Measurements from ENCODE around the gene TYW1B.
"Not testable (repeated sequence)": the region's sequence is repeated elsewhere in the genome, so short reads cannot be mapped to it uniquely, and the experiment has no call there.

TYW1B gene

GRCh38 chr7:72790048-72790697, 37.8 kb downstream of the TYW1B start:
- H3K27me3 ChIP-seq (replicated peaks; ENCODE audit: control insufficient read depth, insufficient read depth, low read length, poor library complexity, severe bottlenecking); H3K9me3 ChIP-seq (ENCODE audit: control insufficient read depth, low read length); H3K4me1 ChIP-seq (ENCODE audit: control insufficient read depth, insufficient read depth, low read length, poor library complexity, severe bottlenecking); H3K27ac ChIP-seq (ENCODE audit: insufficient read depth, low read length, poor library complexity, severe bottlenecking); DNase-seq; H3K36me3 ChIP-seq (ENCODE audit: control insufficient read depth, insufficient read depth, low read length); H3K4me3 ChIP-seq (ENCODE audit: insufficient read depth, low read depth, low read length, poor library complexity, severe bottlenecking): not testable (repeated sequence)

GRCh38 chr7:72785166-72785955, 42.6 kb downstream of the TYW1B start:
- Histone ChIP-seq H3K36me3 (ENCODE audit: control insufficient read depth, insufficient read depth, low read length) (no peaks in the 10 kb centered on the region), H3K4me1 (ENCODE audit: control insufficient read depth, insufficient read depth, low read length, poor library complexity, severe bottlenecking) (no peaks in the 10 kb centered on the region), H3K4me3 (ENCODE audit: insufficient read depth, low read depth, low read length, poor library complexity, severe bottlenecking) (no peak overlapping the region), H3K27me3 (replicated peaks; ENCODE audit: control insufficient read depth, insufficient read depth, low read length, poor library complexity, severe bottlenecking) (no peaks in the 10 kb centered on the region), H3K9me3 (ENCODE audit: control insufficient read depth, low read length) (no peaks in the 10 kb centered on the region), H3K27ac (ENCODE audit: insufficient read depth, low read length, poor library complexity, severe bottlenecking) (no peak overlapping the region)
- no peak for DNase-seq

DNA sequence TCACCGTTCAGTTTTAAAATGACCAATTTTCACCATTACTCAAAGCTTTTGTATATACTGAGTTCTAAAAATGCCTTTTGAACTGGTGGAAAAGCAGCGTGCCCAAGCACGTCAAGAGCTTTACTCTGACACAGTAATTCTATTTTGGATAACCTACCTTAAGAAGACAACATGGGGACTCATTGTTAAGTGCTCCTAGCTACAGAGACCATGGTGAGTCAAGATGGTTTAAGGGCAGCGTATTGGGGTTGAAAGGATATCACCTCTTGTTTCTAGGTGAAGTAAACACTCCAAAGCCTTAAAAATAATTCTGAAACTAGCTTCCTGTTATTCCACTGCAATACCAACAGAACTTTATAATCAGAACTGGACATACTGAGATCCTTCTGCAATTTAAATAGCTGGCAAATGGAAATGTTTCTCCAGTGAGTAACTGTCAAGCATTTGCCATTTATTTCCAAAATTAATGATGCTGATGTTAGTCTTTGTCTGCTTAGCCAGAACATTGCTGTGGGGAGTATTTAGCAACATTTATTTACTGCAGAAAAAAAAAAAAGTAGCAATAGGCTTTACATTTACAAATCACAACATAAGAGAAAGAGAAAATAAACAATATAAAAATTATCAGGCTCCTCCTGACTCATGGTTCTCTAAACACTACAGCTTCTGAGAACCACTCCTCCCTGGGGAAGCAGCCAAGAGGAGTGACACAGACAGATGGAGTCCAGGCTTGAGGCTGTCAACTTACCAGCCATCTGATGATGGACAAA, 44.2 kb downstream of the TYW1B start:
- not testable (repeated sequence) for DNase-seq; H3K4me3 ChIP-seq (ENCODE audit: insufficient read depth, low read depth, low read length, poor library complexity, severe bottlenecking); H3K27ac ChIP-seq (ENCODE audit: insufficient read depth, low read length, poor library complexity, severe bottlenecking); H3K9me3 ChIP-seq (ENCODE audit: control insufficient read depth, low read length); H3K36me3 ChIP-seq (ENCODE audit: control insufficient read depth, insufficient read depth, low read length); H3K27me3 ChIP-seq (replicated peaks; ENCODE audit: control insufficient read depth, insufficient read depth, low read length, poor library complexity, severe bottlenecking); H3K4me1 ChIP-seq (ENCODE audit: control insufficient read depth, insufficient read depth, low read length, poor library complexity, severe bottlenecking)

GRCh38 chr7:72781631-72782030, 46.4 kb downstream of the TYW1B start:
- Histone ChIP-seq H3K27ac (ENCODE audit: insufficient read depth, low read length, poor library complexity, severe bottlenecking) (no peak overlapping the region), H3K27me3 (replicated peaks; ENCODE audit: control insufficient read depth, insufficient read depth, low read length, poor library complexity, severe bottlenecking) (no peaks in the 10 kb centered on the region), H3K4me1 (ENCODE audit: control insufficient read depth, insufficient read depth, low read length, poor library complexity, severe bottlenecking) (no peaks in the 10 kb centered on the region), H3K9me3 (ENCODE audit: control insufficient read depth, low read length) (no peaks in the 10 kb centered on the region), H3K4me3 (ENCODE audit: insufficient read depth, low read depth, low read length, poor library complexity, severe bottlenecking) (no peak overlapping the region), H3K36me3 (ENCODE audit: control insufficient read depth, insufficient read depth, low read length) (no peaks in the 10 kb centered on the region)
- no peak for DNase-seq

GRCh38 chr7:72781161-72781560, 46.8 kb downstream of the TYW1B start:
- Histone ChIP-seq H3K27me3 (replicated peaks; ENCODE audit: control insufficient read depth, insufficient read depth, low read length, poor library complexity, severe bottlenecking) (no peaks in the 10 kb centered on the region), H3K27ac (ENCODE audit: insufficient read depth, low read length, poor library complexity, severe bottlenecking) (no peak overlapping the region), H3K4me1 (ENCODE audit: control insufficient read depth, insufficient read depth, low read length, poor library complexity, severe bottlenecking) (no peaks in the 10 kb centered on the region), H3K9me3 (ENCODE audit: control insufficient read depth, low read length) (no peaks in the 10 kb centered on the region), H3K36me3 (ENCODE audit: control insufficient read depth, insufficient read depth, low read length) (no peaks in the 10 kb centered on the region), H3K4me3 (ENCODE audit: insufficient read depth, low read depth, low read length, poor library complexity, severe bottlenecking) (no peak overlapping the region)
- DNase-seq = no peak

DNA sequence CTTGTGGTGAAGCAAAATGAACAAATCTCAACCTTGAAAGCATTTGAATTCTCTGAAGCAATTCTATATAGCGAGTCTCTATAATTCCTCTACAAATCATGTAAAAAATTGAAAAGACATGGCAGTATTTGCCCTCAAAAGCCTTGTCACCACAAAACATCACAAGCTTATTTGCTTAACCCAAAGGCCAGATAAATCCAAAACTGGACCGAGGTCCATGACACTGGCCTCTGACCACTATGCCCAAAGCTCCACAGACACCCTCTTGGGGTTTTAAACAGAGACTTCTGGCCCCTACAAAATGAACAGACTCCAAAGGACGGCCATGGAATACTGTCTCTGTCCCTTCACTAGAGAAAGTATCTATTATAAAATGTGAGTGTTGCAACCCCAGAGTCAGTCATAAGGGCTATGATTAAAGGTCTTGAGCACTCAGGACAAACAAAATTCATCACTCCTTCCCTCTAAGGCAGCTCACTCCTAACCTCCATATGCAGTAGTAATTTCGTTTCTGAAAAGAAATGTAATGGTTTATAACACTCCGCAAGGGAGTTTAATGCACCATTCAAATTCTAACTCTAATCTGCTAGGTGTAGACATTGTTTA, 47.6 kb downstream of the TYW1B start:
- H3K4me1 ChIP-seq (ENCODE audit: control insufficient read depth, insufficient read depth, low read length, poor library complexity, severe bottlenecking); H3K36me3 ChIP-seq (ENCODE audit: control insufficient read depth, insufficient read depth, low read length); H3K9me3 ChIP-seq (ENCODE audit: control insufficient read depth, low read length); H3K4me3 ChIP-seq (ENCODE audit: insufficient read depth, low read depth, low read length, poor library complexity, severe bottlenecking); DNase-seq; H3K27ac ChIP-seq (ENCODE audit: insufficient read depth, low read length, poor library complexity, severe bottlenecking); H3K27me3 ChIP-seq (replicated peaks; ENCODE audit: control insufficient read depth, insufficient read depth, low read length, poor library complexity, severe bottlenecking): not testable (repeated sequence)

GRCh38 chr7:72777167-72777566, 50.8 kb downstream of the TYW1B start:
- not testable (repeated sequence) for H3K27me3 ChIP-seq (replicated peaks; ENCODE audit: control insufficient read depth, insufficient read depth, low read length, poor library complexity, severe bottlenecking); H3K36me3 ChIP-seq (ENCODE audit: control insufficient read depth, insufficient read depth, low read length); H3K4me3 ChIP-seq (ENCODE audit: insufficient read depth, low read depth, low read length, poor library complexity, severe bottlenecking); H3K9me3 ChIP-seq (ENCODE audit: control insufficient read depth, low read length); H3K27ac ChIP-seq (ENCODE audit: insufficient read depth, low read length, poor library complexity, severe bottlenecking); H3K4me1 ChIP-seq (ENCODE audit: control insufficient read depth, insufficient read depth, low read length, poor library complexity, severe bottlenecking); DNase-seq

DNA sequence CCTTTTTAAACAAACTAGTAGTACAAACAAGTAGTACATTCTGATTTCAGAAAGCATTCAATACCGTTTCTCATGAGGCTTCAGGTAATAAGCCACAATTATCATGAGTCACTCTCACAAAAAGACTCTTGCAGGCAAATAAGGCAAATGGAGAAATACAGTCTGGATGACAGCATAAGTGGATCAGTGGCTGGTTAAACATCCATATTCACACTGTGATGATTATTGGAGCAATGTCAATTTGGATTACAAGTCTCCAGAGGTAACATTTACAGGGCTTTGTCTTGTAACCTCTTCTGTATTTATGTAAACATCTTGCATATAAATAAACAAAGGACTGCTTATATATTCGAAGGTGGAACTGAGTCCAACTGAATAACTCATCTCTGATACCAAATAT, 55.4 kb downstream of the TYW1B start:
- H3K27me3 ChIP-seq (replicated peaks; ENCODE audit: control insufficient read depth, insufficient read depth, low read length, poor library complexity, severe bottlenecking); H3K9me3 ChIP-seq (ENCODE audit: control insufficient read depth, low read length); H3K36me3 ChIP-seq (ENCODE audit: control insufficient read depth, insufficient read depth, low read length); H3K27ac ChIP-seq (ENCODE audit: insufficient read depth, low read length, poor library complexity, severe bottlenecking); DNase-seq; H3K4me1 ChIP-seq (ENCODE audit: control insufficient read depth, insufficient read depth, low read length, poor library complexity, severe bottlenecking); H3K4me3 ChIP-seq (ENCODE audit: insufficient read depth, low read depth, low read length, poor library complexity, severe bottlenecking): not testable (repeated sequence)

- H3K27ac ChIP-seq (ENCODE audit: insufficient read depth, low read length, poor library complexity, severe bottlenecking) = not testable (repeated sequence)
These were observed 61.0 kb downstream of the TYW1B start for GRCh38 chr7:72766994-72767393.

DNA sequence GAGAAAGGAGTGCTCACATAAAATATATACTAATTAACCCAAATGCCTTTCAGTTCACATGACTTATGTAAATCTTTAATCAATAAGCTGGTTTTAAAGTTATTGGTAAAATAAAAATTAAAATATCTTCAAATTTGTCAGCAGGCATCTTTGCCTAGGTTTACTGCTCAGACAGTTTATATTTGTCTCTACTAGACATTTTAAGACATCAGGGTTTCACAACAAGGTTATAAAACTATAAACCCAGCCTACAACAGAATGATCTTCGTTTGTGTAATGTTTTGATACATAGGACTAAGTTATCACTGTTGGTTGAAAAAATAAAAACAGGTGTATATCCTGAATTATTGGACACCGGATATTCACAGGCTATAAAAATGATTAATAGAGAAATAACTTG, 67.4 kb downstream of the TYW1B start:
- Histone ChIP-seq H3K27me3 (replicated peaks; ENCODE audit: control insufficient read depth, insufficient read depth, low read length, poor library complexity, severe bottlenecking) (no peaks in the 10 kb centered on the region), H3K36me3 (ENCODE audit: control insufficient read depth, insufficient read depth, low read length) (no peaks in the 10 kb centered on the region), H3K4me1 (ENCODE audit: control insufficient read depth, insufficient read depth, low read length, poor library complexity, severe bottlenecking) (no peaks in the 10 kb centered on the region), H3K9me3 (ENCODE audit: control insufficient read depth, low read length) (peaks cover 3% of the 10 kb centered on the region), H3K4me3 (ENCODE audit: insufficient read depth, low read depth, low read length, poor library complexity, severe bottlenecking) (no peak overlapping the region), H3K27ac (ENCODE audit: insufficient read depth, low read length, poor library complexity, severe bottlenecking) (no peak overlapping the region)
- DNase-seq = no peak

More at GRCh38 chr7:72766994-72767393, 61.0 kb downstream of the TYW1B start:
- DNase-seq; H3K36me3 ChIP-seq (ENCODE audit: control insufficient read depth, insufficient read depth, low read length); H3K4me3 ChIP-seq (ENCODE audit: insufficient read depth, low read depth, low read length, poor library complexity, severe bottlenecking); H3K4me1 ChIP-seq (ENCODE audit: control insufficient read depth, insufficient read depth, low read length, poor library complexity, severe bottlenecking); H3K27me3 ChIP-seq (replicated peaks; ENCODE audit: control insufficient read depth, insufficient read depth, low read length, poor library complexity, severe bottlenecking); H3K9me3 ChIP-seq (ENCODE audit: control insufficient read depth, low read length): not testable (repeated sequence)
